ENCODE measurements around the gene LDLRAD1.
"Not testable (repeated sequence)": the region's sequence is repeated elsewhere in the genome, so short reads cannot be mapped to it uniquely, and the experiment has no call there.

The LDLRAD1 gene

DNA sequence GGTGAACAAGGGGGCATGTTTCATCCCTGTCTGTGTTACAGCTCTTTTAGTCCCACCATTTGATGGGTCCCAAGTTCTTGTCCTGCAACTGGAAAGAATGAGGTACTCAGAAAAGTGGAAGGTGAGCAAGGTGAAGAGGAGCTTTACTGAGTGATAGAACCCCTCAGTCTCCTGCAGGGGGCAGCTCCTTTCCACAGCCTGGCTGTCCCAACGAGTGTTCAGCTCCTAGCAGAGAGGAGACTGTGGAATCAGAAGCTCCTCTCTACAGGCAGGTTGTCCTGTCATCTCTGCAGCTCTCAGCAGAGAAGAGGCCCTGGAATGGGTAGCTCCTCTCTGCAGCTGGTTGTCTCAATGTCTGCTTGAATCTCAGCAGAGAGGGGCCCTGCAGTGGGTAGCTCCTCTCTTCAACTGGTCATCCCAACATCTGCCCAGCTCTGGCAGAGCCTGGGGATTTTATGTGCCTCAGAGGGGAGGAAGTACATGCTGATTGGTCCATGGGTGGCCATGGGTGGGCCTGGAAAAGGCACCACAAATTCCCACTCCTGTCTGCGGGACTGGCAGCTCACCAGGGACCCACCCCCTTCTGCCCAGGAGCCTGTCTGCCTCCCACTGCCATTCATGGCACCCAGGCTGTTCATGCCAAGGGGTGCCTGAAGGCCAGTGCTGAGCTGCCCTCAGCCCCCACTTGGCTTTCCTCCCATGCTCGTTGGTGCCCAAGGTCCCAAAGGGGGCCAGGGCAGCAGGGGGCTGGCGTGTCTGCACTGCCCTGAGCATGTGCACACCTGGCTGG, 25.7 kb downstream of the LDLRAD1 start:
- DNase-seq, result no peak

DNA sequence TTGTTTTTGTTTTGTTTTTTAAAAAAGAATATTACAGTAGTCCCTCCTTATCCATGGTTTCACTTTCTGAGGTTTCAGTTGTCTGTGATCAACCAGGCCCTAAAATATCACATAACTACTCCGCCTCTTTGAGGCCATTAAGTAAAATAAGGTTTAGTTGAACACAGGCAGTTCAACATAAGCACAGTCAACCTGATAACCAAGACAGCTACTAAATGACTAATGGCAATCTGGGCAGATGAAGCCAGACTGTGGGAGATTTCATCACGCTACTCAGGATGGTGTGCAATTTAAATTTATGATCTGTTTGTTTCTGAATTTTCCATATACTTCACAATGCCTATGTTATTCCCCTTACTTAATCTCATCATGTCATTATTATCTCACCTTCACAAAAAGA, 30.1 kb downstream of the LDLRAD1 start:
- no peak for DNase-seq

DNA sequence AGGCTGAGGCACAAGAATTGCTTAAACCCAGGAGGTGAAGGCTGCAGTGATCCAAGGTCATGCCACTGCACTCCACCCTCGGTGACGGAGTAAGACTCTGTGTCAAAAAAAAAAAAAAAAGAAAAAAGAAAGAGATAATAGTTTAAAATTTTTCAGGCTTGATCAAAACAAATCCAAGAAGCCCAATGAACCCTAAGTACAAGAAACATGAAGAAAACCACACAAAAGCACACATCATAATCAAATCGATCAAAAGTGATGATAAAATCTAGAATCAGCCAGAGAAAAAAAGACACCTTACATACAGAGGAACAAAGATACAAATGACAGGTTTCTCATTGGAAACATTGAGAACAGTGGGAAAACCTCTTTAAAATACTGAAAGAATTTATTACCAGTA, 31.5 kb downstream of the LDLRAD1 start:
- no peak for DNase-seq

DNA sequence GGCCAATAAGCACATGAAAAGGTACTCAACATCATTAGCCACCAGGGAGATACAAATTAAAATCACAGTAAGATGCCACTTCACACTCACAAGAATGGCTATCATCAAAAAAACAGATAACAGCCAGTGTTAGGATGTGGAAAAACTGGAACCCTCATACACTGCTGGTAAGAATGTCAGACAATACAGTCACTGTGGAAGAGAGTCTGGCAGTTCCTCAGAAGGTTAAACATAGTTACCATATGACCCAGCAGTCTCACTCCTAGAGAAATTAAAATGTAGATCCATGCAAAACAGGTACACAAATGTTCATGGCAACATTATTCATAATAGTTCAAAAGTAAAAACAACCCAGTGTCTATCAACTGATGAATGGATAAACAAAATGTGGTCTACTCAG, 33.3 kb downstream of the LDLRAD1 start:
- no peak for DNase-seq

DNA sequence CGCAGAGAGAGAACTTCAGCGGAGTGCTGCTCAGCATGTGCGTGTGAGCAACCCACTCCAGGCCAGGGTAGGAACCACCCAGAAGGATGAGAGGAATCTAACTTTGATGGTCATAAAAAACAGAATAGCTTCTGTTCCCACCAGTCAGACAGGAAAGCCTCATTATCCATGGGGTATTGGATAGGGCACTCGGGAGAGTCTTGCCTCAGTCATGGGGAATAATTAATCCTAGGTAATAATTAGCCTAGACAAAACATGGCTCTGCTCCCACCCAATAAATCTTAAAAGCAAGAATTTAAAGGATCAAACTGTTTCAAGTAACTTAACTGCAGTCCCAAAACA, 35.3 kb downstream of the LDLRAD1 start:
- DNase-seq, result no peak

DNA sequence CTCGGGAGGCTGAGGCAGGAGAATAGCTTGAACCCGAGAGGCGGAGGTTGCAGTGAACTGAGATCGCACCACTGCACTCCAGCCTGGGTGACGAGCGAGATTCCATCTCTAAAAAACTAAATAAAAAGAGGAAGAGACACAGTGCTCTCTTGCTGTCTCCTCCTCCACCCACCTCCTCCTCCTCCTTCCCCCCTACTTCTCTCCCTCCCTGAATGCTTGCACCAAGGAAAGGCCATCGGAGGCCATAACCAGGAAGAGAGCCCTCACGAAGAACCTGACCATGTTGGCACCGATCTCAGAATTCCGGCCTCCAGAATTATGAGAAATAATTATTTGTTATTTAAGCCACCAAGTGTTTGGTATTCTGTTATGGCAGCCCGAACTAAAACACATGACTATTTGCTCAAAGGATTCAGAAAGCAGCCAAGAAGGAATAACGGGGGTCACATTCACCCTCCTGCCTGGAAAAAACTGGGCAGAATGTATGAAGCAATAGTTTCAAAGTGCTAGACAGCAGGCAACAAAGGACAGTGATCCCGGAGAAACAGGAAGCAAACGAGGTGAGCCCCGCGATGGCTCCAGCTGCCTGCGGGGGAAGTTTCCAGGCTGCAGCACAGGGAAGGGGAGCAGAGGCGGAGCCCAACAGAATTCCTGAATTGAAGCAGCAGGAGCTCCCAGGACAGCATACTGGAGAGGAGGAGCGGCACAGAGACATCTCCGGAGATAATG, 35.8 kb downstream of the LDLRAD1 start:
- DNase-seq, result no peak

DNA sequence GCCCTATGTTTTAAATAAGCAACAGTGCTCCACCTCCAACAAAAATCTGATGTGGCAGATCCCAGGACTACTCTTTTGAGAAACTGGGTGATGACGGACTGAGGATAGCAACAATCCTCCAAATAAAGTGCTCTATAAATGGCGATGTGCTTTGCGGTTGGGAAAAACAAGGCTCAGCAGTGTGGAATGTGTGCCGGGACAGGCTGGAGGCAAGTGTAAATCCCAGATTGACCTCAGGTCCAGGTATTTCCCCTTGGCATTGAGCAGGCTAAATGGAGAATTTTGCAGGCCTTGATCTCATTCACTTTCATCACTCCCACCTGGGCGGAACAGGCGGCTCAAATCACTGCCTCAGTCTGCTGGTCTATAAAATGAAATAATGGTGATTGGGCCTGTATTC, 36.8 kb downstream of the LDLRAD1 start:
- DNase-seq, result no peak

DNA sequence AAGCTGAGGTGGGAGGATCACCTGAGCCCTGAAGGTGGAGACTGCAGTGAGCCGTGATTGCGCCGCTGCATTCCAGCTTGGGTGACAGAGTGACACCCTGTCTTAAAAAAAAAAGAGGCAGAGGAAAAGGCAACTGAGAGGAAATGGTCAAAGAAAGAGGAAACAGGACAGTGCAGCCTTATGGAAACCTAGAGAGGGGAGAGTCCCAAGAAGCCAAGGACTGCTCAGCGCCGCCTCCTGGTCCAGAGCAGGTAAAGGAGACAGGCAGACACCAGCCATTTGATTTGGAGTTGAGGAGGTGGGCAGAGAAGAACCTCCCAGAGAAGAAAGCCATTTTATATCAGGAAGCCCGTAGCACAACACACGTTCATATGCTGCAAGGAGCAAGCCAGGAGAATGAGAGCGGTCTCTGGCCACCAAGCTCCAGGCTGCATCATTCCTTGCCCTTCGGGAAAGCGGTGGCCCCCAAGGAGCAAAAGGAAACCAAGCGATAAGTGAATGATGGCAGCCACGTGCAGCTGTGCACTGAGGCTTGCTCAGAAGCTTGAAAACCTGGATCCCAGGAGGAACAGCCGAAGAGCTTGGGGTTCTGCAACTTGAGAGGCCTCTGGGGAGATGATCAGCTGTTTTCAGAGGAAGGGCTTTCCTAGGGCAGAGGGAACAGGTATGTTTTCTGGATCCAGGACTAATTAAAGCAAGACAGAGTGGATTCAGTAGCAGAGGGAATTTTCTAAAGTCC, 38.1 kb downstream of the LDLRAD1 start:
- DNase-seq, result no peak

DNA sequence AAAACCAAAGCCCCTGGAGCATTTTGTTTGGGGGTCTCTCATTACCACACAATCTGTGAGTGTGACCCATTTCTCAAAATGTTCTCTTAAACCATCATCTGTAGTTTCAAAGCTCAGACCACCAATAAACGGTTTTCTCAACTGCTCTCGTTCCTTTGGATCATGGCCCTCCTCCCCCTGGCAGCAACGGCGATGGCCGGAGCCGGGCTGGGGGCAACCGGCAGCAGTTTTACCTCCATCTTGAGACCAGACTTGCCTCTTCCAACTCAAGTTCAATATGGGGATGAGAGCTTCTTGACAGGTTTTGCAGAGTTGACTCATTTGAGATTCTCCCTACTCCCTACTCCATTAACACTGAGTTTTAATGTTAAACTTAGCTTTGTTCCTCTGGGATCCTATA, 42.1 kb downstream of the LDLRAD1 start:
- DNase-seq, result no peak

DNA sequence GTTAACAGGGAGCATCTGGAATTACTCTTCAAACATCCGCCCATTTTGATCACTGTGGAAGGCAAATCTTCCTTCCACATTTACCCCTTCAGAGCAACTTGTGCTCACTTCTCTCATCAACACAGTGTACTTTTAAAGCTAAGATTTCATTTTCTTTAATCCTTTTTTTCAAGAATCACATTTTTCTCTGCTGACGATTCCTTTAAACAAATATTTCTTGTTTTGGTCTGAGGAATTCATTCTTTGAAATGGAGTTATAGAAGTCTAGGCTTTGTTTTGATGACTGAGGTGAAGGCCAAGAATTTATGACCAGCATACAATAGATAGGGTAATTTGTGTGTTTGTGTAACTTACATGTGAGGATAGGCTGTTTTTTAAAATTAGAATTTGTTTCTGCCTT, 46.3 kb downstream of the LDLRAD1 start:
- no peak for DNase-seq

DNA sequence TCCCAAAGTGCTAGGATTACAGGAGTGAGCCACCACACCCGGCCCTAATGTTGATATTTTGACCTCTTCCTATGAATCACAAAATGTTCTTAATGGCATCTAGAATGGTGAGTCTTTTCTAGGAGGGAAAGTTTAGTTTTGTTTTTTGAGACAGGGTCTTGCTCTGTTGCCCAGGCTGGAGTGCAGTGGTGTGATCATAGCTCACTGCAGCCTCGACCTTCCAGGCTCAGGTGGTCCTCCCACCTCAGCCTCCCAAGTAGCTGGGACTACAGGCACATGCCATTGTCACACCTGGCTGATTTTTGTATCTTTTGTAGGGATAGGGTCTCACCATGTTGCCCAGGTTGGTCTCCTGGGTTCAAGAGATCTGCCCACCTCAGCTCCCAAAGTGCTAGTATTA, 48.7 kb downstream of the LDLRAD1 start:
- DNase-seq, result not testable (repeated sequence)

DNA sequence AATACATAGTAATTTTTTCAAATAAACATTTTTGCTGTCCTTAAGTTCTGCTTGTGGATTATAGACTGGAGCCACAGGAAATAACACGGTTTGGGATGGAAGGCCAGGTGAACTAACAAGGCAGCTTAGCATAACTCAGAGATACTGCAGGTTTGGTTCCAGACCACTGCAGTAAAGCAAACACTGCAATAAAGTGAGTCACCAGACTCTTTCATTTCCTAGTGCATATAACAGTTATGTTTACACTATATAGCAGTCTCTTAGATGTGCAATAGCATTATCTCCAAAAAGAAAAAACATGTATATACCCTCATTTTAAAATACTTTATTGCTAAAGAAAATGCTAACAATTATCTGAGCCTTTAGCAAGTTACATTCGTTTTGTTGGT, 49.9 kb downstream of the LDLRAD1 start:
- no peak for DNase-seq

DNA sequence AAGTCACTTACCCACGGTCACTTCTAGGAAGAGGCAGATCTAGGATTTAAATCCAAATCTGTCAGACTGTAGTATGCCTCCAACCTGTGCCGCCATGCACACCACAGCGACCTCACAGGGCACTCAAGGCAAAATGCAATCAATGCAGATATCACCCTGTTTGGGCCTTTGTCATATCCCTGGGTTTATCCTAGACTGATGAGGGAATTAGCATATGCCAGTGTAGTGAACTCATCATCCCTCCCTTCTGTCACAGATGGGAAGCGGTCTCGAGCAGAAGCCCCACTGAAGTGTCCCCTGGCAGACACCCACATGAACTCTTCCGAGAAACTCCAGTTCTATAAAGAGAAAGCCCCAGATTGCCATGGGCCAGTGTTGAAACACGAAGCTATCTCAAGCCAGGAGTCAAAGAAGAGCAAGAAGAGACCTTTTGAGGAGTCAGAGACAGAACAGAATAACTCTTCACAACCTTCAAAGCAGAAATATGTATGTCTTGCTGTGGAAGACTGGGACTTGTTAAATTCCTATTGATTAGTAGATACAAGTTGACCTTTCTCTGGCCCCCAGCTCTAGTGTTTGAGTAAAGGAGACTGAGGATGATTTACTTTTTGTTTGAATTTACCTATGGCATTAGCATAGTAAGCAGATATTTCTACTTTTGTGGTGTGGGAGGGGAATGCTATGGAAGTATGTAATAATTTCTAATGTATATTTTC, 50.4 kb downstream of the LDLRAD1 start:
- DNase-seq, result no peak

DNA sequence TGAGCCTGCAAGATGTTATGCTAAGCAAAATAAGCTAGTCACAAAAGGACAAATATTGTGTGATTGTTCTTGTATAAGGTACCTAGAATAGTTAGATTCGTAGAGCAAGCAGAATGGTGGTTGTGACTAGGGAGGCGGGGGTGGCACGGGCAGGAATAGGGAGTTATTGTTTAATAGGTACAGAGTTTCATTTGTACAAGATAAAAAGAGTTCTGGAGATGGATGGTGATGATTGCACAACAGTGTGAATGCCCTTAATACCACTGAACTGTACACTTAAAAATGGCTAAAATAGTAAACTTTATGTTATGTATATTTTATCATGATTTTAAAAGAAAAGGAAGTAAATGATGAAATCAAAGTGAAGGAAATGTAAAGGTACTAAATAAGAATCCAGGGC, 51.2 kb downstream of the LDLRAD1 start:
- DNase-seq, result no peak

DNA sequence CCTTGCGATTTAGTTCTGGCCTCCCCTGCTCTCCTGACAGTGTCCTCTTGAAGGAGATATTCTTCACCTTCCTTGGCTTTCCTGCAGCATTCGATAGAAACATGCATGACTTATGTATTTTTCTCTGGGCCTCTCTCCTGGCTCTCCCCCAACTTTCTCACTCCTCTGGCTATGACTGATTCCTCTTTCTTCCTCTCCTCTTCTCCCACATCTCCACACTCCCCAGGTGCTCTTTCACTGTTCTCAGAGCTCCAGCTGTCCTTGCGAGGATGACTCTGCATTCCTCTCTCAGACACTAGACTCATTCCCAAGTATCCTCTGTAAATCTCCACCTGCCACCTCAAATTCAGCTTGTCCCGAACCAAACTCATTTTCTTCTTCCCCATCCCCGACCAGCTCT, 53.9 kb downstream of the LDLRAD1 start:
- DNase-seq, result no peak

DNA sequence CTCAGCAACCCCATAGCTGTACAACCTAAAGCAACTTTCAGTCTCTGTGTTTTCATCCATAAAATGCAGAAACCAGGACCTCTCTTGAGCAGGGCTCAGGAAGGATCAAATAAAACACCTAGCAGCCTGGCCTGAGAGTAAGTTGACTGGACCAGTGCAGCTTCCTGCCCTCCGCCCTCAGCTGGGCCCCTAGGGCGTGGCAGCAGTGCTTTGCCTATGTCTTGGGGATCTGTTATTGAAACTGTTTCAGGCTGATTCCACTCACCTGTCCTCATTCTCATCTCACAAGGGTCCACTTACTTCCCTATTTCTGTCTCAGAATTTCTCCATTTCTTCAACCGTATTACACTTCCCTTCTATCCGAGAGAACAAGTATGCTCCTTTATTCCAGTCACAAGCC, 54.5 kb downstream of the LDLRAD1 start:
- no peak for DNase-seq

DNA sequence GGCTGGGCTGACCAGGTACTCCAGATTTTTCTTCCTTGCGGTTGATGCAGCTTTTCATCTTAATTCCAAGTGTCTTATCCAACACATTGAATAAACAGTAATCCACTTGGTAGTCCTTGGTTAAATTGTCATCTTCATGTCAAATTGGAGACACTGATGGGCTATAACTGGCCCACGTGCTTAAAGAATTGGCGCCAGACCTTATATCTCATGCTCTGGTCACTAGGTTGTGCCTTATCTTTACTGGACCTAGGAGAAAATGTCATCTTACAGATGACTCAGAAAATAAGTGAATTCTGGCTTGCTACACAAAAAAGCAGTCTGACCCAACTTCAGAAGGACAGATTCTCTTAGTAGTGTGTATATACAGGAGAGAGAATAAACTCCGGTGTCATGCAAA, 55.6 kb downstream of the LDLRAD1 start:
- no peak for DNase-seq

DNA sequence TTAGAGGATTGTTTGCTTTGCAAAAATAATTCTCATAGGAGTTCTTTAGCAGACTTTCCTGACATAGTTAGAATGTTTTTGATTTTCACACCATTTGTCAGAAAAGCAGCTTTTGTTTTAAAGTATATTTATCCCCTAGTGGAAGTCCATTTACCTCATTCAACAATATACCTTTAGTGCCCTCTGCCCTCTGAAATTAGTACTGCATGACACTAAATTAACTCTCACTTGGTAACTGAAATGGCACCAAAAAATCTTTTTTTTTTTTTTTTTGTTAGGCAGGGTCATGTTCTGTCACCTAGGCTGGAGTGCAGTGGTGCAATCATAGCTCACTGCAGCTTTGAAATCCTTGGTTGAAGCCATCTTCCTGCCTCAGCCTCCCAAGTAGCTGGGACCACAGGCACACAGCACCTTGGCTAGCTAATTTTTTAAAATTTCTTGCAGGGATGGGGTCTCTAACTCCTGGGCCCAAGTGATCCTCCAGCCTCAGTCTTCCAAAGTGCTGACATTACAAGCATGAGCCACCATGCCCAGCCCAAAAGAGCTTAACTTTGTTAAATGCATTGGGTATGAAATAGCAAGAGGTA, 58.2 kb downstream of the LDLRAD1 start:
- no peak for DNase-seq

Data from activated CD4-positive, CD25-positive, alpha-beta regulatory T cell treated with anti-CD3 and anti-CD28 coated beads, Interleukin-2, amount 50 U/mL, for 72 hours (primary cell).